Osteoblast (primary cell): ENCODE results near the gene CLEC3A. TPM values are rescaled to one million over a fixed set of nuclear protein-coding genes. Genes with fewer than 3 reads are reported as not detected.

Source experiments
- DNase-seq: peaks from one replicate; pipeline ENCODE4 v3.0.0; 2011; ENCODE audit warnings: low spot score, mixed read lengths; ENCODE audit not compliant: insufficient read length; ENCODE audit errors: missing footprints
- H2AFZ ChIP-seq: 2 replicates; pipeline ENCODE4 v1.6.0; 2011; ENCODE audit warnings: mild to moderate bottlenecking, low read length
- H3K27ac ChIP-seq: 2 replicates; pipeline ENCODE4 v1.5.1; 2011; ENCODE audit warnings: mild to moderate bottlenecking, low read depth, low read length, moderate library complexity
- H3K27me3 ChIP-seq: 2 replicates; pipeline ENCODE4 v1.6.0; 2012; ENCODE audit warnings: mild to moderate bottlenecking, control low read depth, inconsistent platforms, low read length, moderate library complexity; ENCODE audit not compliant: insufficient read depth
- H3K36me3 ChIP-seq: 2 replicates; pipeline ENCODE4 v1.5.1; 2011; ENCODE audit warnings: mild to moderate bottlenecking, low read length, control low read depth, moderate library complexity; ENCODE audit not compliant: insufficient read depth
- H3K4me1 ChIP-seq: 2 replicates; pipeline ENCODE4 v1.5.1; 2011; ENCODE audit warnings: mild to moderate bottlenecking, low read length, control low read depth, moderate library complexity; ENCODE audit not compliant: insufficient read depth
- H3K4me2 ChIP-seq: 2 replicates; pipeline ENCODE4 v1.6.0; 2011; ENCODE audit warnings: mild to moderate bottlenecking, low read length; ENCODE audit not compliant: insufficient read depth
- H3K4me3 ChIP-seq: fragments of 200-600 bp; sonication (generic); 3 replicates; pipeline ENCODE4 v1.5.1; 2012; ENCODE audit warnings: mild to moderate bottlenecking, low read length, inconsistent platforms; ENCODE audit not compliant: insufficient read depth
- H3K79me2 ChIP-seq: 2 replicates; pipeline ENCODE4 v1.6.0; 2012; ENCODE audit warnings: mild to moderate bottlenecking, low read length, control low read depth, inconsistent platforms; ENCODE audit not compliant: insufficient read depth
- H3K9me3 ChIP-seq: 2 replicates; pipeline ENCODE4 v1.5.1; 2011; ENCODE audit warnings: low read depth, low read length, control low read depth
- H4K20me1 ChIP-seq: 2 replicates; pipeline ENCODE4 v1.6.0; 2012; ENCODE audit warnings: mild to moderate bottlenecking, low read length, control low read depth; ENCODE audit not compliant: insufficient read depth
- total RNA-seq: library from RNA; depleted of rRNA; stranded (reverse); fragments of >200 nt; gene quantifications from 2 replicates; pipeline ENCODE4 v1.2.3, GENCODE V29; 2012
- TF ChIP-seq, protein P1 (sequence below): IDR thresholded peaks from 2 replicates; pipeline ENCODE4 v1.5.1; 2011; ENCODE audit warnings: mild to moderate bottlenecking, low read depth, low read length, moderate library complexity; ENCODE audit errors: extremely low read depth

CLEC3A gene
- total RNA-seq, 1 donor = not detected

GRCh38 chr16:77985111-77985510, 37.2 kb upstream of the CLEC3A start:
- Histone ChIP-seq H3K4me3 (no peak overlapping the region), H3K27me3 (no peaks in the 10 kb centered on the region)

DNA sequence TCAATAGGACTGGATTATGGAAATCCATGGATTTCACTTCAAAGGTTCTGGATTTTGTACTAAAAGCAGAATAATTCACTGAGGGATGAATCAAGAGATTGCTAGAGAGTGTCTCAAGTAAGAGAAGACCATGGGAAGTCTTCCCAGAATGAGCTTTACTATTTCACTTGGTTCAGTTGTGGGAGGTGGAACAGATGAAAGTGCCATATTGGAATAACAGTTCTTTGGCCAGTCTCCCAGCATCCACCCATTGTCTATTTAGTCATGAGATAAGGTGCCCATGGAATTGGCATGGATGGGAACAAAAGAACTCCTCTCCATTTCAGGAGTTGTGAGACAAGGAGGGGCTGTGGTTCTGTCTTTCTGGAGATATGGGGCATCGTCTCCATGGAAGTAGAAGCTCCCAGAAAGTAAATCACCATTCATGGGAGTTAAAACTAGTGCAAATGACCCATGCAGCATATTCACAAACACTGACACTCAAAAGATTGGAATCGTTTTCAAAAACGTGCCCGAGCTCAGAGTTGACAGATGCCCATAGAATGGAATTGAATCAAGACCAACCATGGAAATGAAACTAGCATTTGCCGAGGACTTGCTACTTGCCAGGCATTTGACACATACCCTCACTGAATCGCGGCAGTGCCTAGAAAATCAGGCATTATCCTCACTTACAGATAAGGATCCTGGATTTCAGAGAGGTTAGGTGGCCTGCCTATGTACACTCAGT, 36.2 kb upstream of the CLEC3A start:
- no peak for DNase-seq
- Histone ChIP-seq H3K79me2 (no peaks in the 10 kb centered on the region), H3K36me3 (no peaks in the 10 kb centered on the region), H3K4me3 (no peak overlapping the region), H3K4me2 (no peak overlapping the region), H3K27me3 (no peaks in the 10 kb centered on the region), H4K20me1 (no peaks in the 10 kb centered on the region), H3K9me3 (no peaks in the 10 kb centered on the region), H2AFZ (no peak overlapping the region), H3K27ac (no peak overlapping the region), H3K4me1 (no peaks in the 10 kb centered on the region)
- TF ChIP-seq, protein P1, sequence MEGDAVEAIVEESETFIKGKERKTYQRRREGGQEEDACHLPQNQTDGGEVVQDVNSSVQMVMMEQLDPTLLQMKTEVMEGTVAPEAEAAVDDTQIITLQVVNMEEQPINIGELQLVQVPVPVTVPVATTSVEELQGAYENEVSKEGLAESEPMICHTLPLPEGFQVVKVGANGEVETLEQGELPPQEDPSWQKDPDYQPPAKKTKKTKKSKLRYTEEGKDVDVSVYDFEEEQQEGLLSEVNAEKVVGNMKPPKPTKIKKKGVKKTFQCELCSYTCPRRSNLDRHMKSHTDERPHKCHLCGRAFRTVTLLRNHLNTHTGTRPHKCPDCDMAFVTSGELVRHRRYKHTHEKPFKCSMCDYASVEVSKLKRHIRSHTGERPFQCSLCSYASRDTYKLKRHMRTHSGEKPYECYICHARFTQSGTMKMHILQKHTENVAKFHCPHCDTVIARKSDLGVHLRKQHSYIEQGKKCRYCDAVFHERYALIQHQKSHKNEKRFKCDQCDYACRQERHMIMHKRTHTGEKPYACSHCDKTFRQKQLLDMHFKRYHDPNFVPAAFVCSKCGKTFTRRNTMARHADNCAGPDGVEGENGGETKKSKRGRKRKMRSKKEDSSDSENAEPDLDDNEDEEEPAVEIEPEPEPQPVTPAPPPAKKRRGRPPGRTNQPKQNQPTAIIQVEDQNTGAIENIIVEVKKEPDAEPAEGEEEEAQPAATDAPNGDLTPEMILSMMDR = no peak

More at GRCh38 chr16:77985111-77985510, 37.2 kb upstream of the CLEC3A start:
- Histone ChIP-seq H3K27ac (no peak overlapping the region), H3K36me3 (no peaks in the 10 kb centered on the region), H3K9me3 (no peaks in the 10 kb centered on the region), H3K4me2 (no peak overlapping the region), H3K4me1 (no peaks in the 10 kb centered on the region), H4K20me1 (no peaks in the 10 kb centered on the region), H2AFZ (no peak overlapping the region), H3K79me2 (no peaks in the 10 kb centered on the region)
- TF ChIP-seq, protein P1 = no peak
- DNase-seq = no peak

DNA sequence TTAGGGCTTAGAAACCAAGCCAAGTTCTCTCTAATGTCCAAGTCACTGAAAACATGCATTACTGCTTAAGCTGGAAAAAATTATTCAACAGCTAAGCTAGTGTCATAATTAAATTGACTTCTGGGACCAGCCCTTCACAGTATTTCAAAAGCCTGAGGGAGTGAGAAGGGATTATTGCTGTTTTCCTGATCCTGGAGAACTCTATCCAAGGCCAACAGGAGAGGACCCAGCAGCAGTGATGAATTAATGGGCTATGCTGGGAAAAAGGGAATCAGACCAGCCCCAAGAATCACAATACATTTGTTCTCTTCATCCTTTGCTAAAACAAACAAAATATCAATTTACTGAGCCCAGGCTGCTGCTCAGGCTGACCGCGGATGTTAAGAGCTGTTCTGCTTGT, 34.5 kb upstream of the CLEC3A start:
- no peaks in the 10 kb centered on the region for H4K20me1 ChIP-seq
- no peak for DNase-seq
- TF ChIP-seq, protein P1 = no peak
- no peaks in the 10 kb centered on the region for H3K79me2 ChIP-seq
- no peak overlapping the region for H3K4me3 ChIP-seq
- H3K27ac ChIP-seq = no peak overlapping the region
- H2AFZ ChIP-seq = no peak overlapping the region
- no peak overlapping the region for H3K4me2 ChIP-seq
- no peaks in the 10 kb centered on the region for H3K4me1 ChIP-seq
- no peaks in the 10 kb centered on the region for H3K27me3 ChIP-seq
- H3K9me3 ChIP-seq = no peaks in the 10 kb centered on the region
- no peaks in the 10 kb centered on the region for H3K36me3 ChIP-seq

DNA sequence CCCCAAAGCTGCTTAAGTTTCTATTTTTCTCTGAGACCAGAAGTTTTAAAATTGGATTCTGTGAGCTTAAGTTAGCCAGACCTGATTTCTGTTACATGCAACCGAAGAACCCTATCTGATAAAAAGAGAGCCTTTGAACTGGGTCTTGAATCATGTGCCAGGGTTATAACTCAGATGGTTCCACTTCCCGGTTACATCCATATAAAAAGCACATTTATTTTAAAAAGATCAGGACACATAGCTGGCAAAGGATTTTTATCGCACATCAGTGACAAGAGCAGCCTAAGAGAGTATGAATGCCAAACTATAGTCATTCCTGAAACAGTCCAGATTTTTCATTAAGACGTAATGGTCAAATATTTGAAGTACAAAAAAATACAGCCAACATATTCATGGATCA, 32.5 kb upstream of the CLEC3A start:
- Histone ChIP-seq H3K27ac (no peak overlapping the region), H3K4me1 (no peaks in the 10 kb centered on the region), H3K27me3 (no peaks in the 10 kb centered on the region), H3K79me2 (no peaks in the 10 kb centered on the region), H3K4me2 (no peak overlapping the region), H2AFZ (no peak overlapping the region), H3K9me3 (no peaks in the 10 kb centered on the region), H4K20me1 (no peaks in the 10 kb centered on the region), H3K4me3 (no peak overlapping the region), H3K36me3 (no peaks in the 10 kb centered on the region)
- TF ChIP-seq, protein P1 = no peak
- no peak for DNase-seq
